GM18907 (cell line): ENCODE measurements around the gene NT5C2.

Experiments
- ATAC-seq: cut with Tn5 transposase; IDR thresholded peaks from one replicate; pipeline ENCODE4 v1.9.1; 2021; ENCODE audit warnings: mild to moderate bottlenecking, moderate library complexity; ENCODE audit not compliant: unreplicated experiment

Gene NT5C2

DNA sequence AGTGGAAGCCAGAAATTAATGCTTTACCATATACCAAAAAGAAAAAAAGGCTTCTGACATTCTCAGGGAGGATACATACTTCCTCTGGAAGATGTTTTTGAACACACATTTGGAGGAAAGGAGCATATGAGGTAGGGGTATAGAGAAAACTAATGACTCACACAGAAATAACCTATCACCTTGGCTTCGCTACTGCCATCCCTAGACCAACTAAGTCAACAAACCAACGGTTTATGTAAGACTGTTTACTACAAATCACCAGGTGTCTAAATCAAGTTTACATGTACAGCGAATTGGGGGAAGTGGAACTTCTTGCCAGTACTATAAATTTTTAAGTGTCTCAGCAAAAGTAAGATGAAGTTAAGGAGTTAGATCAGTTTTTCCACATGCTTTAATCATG lies 96.9 kb downstream of the NT5C2 start:
- ATAC-seq: no peak

DNA sequence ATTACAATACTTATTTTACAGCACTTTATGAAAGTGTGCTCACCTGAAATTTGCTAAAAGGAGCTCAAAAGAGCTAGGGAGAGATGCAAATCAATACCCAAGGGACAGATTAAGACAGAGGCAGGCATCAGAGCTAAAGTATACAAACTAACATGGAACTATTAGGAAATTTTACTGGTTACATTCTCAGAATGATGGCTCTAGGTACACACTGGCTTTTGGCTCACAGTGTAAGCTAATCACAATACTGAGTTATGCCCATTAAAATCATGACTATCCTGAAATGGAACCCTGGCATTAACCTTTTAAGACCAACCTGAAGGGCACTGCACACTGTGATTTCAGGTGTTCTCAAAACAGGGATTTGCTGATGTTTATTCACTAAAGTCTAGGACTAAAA lies 98.1 kb downstream of the NT5C2 start:
- no peak for ATAC-seq

DNA sequence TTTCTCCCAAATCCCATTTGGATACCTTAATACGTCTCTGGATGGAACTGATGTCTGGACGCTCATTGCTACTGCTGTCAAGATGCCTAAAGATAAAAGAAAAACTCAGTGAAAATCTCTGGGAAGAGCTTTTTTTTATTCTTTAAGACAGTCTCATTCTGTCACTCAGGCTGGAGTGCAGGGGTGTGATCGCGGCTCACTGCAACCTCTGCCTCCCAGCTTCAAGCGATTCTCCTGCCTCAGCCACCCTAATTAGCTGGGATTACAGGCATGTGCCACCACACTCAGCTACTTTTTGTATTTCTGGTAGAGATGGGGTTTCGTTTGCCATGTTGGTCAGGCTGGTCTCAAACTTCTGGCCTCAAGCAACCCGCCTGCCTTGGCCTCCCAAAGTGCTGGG lies 102.2 kb downstream of the NT5C2 start:
- ATAC-seq: no peak

DNA sequence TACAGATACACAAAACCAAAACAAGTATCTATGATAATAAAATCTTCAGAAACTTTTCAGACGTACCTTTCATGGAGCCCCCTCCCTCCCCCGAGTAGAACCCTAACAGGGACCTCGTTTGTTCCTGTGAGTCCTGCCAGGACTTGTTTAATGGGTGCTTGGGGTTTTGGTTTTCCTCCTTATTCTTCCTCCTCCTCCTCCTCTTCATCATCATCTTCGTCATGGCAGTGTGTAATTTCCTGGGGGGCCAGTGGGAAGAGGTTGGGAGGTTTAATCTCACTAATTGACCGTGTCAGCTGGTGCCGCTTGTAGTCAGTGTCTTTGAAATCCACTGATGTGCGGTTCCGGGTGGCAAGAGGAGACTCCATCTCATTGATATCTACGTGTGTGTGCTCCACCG lies 103.6 kb downstream of the NT5C2 start:
- no peak for ATAC-seq

DNA sequence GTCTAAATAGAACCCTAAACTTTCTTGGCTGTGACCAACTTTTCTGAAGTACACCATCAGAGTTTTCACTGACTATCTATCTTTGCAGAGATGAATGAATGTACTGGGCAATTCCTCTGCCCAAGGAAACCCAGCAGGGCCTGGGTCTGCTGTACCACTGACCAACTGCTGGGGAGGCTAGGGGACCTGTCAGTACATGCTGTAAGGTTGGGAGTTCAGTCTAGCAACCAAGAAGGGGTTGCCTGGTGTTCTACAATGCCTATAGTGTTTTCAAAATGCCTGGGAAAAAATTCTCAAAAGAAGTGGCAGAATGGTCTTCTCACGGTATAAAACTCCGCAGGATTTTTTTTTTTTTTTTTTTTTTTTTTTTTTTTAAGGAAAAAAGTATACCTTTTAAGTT lies 106.3 kb downstream of the NT5C2 start:
- ATAC-seq: no peak

DNA sequence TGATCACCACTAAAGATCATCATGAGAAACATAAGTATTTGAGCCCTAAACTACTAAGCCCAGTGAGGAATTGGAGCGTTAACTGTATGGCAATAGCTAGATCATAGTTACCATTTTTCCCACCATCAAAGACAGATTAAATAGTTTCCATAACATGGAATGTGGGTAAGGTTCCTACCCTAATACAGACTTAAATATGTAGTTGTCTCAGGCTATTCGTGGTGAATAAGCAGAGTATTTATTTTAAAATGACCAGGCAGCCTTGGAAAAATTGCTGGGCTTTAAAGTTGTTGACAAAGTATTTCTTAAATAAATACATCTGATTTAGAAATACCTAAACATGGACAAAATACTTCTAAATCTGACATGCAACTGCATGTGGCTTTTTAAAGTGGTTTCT lies 106.8 kb downstream of the NT5C2 start:
- ATAC-seq: no peak

DNA sequence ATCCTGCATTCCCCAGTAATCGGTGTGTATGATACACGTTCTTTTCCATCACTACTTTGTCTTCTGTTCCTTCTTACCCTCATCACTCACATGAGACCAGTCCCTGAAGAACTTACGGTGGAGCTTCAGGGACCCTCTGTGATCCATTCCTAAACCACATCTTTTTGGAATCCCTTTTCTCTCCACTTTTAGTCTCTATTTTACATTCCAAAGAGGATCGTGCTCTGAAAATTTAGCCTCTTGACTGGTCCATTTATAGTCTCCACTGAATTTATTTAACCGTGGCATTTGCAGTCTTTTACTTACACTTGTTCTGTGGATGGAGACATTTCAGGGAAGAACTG lies 109.1 kb downstream of the NT5C2 start:
- ATAC-seq: no peak

DNA sequence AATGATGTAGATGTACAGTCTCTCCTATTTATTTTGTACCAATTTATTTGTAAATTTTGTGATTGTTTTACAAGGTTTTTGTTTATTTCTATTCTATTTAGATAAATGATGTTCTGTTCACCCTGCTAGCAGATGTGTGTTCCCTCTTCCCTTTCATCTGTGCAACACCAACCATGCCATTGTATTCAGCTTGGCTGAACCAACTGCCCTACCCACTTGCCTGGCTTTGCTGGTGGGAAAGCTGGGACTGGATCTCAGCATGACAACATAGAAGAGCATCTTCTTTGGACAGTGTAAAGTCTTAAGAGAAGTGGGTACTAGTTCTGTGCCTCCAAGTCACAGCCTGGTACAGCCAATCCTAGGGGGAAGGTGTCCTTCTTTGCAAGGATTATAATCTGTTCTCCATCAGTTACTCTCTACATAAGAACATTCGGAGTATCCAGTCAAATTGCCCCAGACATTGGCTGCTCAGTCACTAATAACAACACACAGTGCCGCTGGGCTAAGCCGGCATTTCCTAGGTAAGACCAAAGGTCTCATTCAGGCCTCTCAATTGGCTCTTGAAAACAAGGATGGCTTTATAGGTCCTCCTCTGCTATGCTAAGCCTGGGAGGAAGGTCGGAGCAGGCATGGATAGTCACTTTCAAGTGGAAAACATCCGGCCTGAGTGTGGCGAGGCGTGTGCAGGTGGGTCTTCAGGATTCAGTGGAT lies 109.7 kb downstream of the NT5C2 start:
- ATAC-seq: no peak

DNA sequence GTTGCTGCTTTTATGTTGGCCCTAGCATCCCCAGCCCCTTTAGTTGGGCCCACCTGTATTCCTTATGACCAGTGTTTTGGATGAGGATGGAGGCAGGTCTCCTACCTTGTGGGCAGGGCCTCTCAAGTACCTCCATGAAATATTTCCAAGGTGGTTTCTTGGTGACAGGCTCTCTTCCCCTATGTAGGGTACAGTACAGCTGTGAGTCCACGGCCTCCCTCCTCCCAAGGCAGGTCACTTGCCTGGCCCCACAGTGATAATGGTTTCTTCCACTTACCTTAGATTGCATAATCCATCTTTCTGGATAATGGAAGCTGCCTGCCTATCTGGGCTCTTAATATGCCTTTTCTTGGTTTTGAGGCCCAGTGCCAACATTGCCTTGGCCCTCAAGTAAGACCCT lies 110.4 kb downstream of the NT5C2 start:
- no peak for ATAC-seq

DNA sequence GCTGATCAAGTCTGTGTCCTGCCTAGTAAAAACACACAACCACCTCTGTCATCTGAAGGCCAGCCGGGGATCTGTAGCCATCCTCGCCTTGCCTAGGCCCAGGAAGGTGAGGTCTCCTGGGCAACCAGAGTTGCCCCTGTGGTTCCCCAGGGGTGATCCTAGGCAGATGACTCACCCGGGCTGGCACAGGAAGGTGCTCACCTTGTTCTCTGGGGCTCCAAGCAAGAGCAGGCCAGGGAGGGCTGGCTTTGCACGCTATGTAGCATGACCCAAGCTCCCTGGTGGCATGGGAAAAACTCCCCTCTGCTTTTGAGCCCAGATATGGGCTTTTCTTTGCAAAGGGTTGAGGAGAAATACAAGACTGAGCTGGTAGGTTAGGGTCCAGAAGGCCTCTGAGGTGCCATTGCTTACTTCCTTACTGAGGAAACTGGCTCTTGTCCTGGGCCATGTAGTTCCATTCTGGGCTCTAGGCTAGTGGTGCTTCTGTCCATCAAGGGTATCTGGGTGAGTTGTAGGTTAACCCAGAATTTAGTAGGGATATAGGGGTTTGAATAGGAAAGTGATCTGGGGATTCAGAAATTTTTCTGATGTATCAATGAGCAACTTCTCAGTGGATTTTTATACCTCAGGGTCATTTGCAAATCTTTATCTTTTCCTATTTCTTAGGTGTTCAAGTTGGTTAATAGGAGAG lies 112.0 kb downstream of the NT5C2 start:
- ATAC-seq: no peak

DNA sequence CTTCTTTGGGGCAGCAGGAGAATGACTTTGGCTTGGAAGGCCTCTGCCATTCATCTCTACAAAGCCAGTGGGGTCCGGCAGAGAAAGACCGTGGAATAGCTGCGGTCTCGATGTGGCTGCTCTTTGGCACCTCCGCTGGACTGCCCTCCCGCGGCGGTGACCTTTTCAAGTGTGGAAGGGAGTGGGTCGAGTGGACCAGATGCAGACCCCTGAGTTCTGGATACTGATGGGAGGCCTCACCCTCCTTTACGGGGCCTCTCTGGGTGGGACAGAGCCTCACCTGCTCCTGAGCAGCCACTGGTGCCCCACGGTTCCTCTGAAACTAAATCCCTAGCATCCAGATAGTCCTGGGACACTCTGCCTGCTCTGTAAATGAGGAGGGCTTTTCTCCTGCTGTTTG lies 113.1 kb downstream of the NT5C2 start:
- no peak for ATAC-seq

DNA sequence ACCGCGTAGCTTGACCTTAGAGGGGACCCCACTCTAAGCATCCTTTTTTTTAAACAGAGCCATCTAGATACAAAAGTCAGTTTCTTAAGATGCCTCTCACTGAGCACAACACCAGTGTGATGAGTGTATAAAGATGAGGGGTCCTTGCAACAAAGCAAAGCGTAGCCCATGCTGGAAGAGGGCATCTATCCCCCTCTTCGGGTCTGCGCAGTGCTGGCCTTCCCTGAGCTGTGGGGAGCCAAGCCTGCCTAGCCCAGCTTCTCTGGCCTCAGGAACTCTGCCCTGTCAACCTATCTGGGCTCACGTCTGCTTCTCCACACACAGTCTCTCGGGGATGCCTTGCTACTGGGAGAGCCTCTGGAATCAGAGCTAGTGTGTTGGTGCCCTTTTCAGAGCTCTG lies 114.0 kb downstream of the NT5C2 start:
- no peak for ATAC-seq

DNA sequence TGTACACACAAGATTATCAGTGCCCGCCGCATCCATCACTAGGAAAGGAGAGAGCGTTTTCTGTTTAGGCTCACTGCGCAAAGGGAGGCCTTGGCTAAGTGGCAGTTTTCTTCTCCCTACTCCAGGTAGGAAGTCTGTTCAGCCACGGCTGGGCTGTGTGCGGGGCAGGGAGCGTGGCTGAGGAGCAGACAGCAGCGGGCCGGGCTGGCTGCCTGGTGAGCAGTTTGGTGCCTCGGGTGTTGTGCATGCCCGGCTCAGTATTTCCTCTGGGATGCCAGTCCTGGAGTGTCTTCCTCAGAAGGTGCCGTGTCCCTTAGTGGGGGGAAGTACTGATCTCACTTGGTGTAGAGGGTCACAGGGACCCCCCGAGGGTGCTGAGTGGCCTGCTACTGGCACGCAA lies 114.4 kb downstream of the NT5C2 start:
- ATAC-seq: no peak

DNA sequence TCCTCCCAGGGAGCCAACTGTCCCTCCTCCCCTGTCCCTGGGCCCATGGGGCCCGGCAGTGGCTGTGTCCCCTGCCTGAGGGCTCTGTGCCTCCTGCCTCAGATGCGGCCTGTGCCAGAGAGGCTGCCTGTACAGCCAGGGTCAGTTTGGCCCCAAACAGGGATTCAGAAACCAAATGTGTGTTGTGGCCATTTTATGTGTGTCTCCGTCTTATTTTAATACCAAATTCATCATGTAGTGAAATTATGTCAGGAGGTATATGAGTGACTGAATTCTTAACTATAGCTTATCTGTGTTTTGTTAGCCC lies 114.8 kb downstream of the NT5C2 start:
- ATAC-seq: no peak

DNA sequence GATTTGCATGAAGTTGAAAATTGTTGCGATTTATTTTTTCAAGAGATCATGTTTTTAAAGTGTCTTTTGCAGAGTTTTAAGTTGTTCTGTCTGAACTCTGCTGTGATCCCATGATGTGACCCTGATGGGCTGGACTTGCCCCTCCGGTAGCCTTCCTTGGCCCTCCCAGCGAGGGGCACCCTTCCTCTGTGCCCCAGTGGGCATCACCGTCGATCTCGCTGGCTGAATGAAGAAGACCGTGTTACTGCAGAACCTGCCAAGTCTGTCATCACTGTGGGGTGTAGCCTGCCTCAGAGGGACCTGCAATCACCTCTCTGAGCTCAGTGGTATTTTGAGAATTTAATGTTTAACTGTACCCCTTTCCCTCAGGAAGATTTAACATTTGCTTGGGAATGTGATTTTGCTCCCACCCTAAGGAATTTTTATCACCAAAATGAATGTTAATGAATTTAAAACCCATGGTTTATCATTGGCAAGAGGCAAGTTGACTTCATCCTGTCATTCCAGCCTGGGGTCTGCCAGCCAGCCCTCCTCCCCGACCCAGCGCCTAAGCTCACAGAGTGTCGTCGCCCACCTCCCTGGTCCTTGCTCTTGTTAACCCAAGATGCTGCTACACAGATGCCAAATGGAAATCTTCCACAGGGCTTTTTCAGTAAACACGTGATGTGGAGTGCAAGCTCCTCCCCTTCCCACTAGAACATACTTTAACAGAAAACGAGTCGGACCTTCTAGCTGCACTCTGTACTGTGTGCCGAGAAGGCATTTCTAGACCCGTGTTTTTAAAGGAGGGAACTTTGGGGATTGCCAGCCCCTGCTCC lies 115.4 kb downstream of the NT5C2 start:
- no peak for ATAC-seq

DNA sequence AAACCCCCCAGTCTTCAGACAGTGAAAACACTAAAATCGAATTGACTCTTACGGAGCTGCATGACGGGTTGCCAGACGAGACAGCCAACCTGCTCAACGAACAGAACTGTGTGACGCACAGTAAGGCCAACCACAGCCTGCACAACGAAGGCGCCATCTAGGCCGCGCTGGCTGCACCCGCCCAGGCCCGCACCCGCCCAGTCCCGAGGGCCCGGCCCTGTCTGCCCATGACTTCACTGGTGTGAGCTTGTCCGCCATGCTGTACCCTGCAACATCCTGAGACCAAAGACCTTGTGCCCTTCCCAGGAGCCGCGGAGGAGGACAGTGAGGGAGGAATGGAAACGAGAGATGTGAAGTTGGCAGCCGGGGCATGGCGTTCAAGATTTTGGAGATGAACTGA lies 116.1 kb downstream of the NT5C2 start:
- ATAC-seq: no peak

DNA sequence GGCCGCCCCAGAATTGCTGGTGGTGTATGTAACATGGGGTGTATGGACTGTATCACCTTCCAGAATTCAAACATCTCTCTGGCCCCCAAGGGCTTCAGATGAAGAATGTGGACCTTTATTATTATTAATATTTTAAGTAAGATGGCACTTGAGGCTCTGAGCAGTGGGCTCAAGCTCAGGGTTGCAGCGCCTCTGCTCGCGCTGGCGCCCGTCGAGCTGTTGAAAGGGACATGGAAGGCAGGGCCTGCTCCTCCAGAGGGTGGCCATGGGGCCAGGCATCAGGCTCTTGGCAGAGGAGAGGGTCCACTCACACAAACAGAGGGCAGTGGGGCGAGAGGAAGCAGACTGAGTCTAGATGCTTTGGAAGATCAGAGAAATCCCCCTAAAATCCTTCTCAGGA lies 120.2 kb downstream of the NT5C2 start:
- ATAC-seq: no peak

DNA sequence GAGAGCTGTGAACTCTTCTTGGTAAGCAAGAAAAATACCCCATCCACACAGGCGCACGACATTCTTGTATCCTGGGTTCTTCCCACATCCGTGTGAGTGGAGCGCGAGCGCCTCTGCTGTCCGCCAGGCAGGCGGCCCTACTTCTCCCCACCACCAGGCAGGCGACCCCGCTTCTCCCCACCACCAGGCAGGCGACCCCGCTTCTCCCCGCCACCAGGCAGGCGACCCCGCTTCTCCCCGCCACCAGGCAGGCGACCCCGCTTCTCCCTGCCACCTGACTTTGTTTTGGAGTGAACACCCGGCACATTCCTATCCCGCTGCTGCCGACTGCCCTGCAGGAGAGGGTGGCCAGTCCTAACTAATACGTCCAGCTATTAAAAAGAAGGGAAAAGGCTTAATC lies 120.8 kb downstream of the NT5C2 start:
- no peak for ATAC-seq

DNA sequence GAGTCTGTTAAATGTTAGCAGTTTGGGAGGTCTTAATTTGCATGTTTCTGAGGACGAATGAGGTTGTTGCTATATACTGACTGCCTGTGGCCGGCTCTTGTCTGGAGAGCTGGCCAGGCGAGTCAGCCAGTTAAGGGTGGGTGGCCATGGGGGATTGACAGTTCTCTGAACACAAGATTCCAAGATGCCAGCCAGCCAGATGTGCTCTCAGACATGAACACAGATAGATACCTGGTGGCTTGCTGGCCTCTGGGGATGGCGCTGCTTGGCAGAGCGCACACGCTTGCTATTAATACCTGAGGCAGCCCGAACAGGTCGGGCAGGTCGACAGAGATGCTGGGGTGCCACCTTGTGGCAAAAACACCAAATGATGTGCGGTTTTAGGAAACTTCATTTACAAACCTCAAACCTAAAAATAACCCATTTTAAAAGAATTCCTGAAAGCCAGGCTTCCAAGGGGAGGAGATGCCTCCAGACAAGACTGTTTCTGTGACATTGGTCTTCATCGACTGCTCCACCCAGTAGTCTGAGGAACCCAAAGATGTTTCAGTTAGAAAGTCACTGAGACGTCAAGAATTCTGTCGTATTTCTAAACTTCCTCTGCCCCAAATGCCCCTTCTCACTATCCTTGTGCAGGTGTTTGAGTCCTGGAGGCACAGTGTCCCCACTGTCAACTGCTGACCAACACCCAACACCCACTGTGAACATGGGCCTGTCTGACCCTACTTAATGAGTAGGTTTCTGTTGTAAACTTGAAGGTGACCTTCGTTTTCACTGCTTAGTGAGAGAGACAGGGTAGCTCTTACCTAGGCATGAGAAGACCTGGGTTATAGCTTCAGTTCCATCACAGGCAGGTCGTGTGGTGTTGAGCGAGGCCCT lies 123.4 kb downstream of the NT5C2 start:
- ATAC-seq: peak; percentile 65

DNA sequence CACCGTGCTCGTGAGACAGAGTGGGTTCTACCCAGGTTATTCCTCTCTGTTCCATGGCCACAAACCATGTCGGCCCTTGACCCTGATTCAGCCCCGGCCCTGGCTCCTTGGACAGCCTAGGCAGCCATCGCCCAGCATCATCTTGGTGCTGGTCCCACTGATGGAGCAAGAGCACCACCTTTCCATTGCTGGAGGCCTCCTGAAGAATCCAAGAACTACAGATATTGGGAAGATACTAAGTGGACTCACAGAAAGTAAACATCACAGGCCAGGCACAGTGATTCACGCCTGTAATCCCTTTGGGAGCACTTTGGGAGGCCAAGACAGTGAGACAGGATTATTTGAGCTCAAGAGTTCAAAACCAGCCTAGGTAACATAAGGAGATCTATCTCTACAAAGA lies 125.1 kb downstream of the NT5C2 start:
- ATAC-seq: no peak

DNA sequence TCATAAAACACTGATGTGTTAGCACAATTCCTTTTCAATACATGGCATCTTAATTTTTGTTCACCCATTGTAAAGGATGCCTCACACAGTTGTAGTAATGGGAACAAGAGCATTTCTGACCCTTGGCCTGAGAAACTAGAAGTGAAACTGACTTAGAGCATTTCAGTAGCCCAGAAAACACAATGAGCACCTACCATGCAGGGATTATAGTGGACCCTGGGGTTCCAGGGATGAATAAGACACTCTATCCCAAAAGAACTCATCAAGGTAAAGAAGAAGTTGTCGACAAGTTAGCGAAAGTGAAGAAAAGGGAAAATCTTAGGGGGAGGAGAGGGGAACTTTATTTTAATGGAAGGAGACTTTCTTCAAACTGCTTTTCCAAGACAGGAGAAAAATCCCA lies 125.6 kb downstream of the NT5C2 start:
- ATAC-seq: no peak
